ENCODE results near the gene ATG9B. TPM values are rescaled to one million over a fixed set of nuclear protein-coding genes. Genes with fewer than 3 reads are reported as not detected.

ATG9B gene
- total RNA-seq, 1 experiment from 2014 or later, result 13.7 TPM

- DNase-seq, result no peak
- Histone ChIP-seq H3K79me2 (ENCODE audit: low read depth) (no peaks in the 10 kb centered on the region), H3K9me2 (ENCODE audit: insufficient read depth) (no peaks in the 10 kb centered on the region), H3K4me1 (replicated peaks; ENCODE audit: insufficient read depth) (0 out of 2 replicates have a peak, but pooled peaks cover 4% of the 10 kb centered on the region), H4K20me1 (ENCODE audit: insufficient read depth) (no peaks in the 10 kb centered on the region), H3K4me3 (no peak overlapping the region), H2AFZ (no peak overlapping the region), H3K4me2 (no peak overlapping the region), H3K36me3 (ENCODE audit: low read depth) (no peaks in the 10 kb centered on the region), H3K27ac (no peak overlapping the region), H3K9me3 (ENCODE audit: insufficient read depth, low read depth) (no peaks in the 10 kb centered on the region), H3F3A (ENCODE audit: insufficient read depth, low read depth) (no peaks in the 10 kb centered on the region), H3K27me3 (ENCODE audit: insufficient read depth, low read depth) (peaks cover 67% of the 10 kb centered on the region)
- POLR2A ChIA-PET (ENCODE audit: unreplicated experiment), result no interaction called here
- no TSS peak for BruUV-seq (replicated peaks)
- intact Hi-C loops (cut with micrococcal nuclease; ENCODE audit: unreplicated experiment), result loop anchor here (10.0 kb wide), 1 partner anchor 113 kb away; the partner anchor contains the start of genes AGAP3, FASTK and TMUB1
- TF ChIP-seq EZH2 (IDR thresholded peaks at IDR 0.05; ENCODE audit: low read depth) (no peak), CTCF (conservative IDR thresholded peaks at IDR 0.05) (no peak)
- CTCF ChIA-PET, result no interaction called here
These were observed 52.2 kb downstream of the ATG9B start for GRCh38 chr7:150972023-150972468.

- intact Hi-C loops (cut with micrococcal nuclease; ENCODE audit: unreplicated experiment), result loop anchor here (10.0 kb wide), 1 partner anchor 113 kb away; the partner anchor contains the start of genes AGAP3, FASTK and TMUB1
- no TSS peak for BruUV-seq (replicated peaks)
- no peaks in the 10 kb centered on the region for H4K20me1 ChIP-seq (ENCODE audit: insufficient read depth)
- H3K79me2 ChIP-seq (ENCODE audit: low read depth), result no peaks in the 10 kb centered on the region
- H3K27me3 ChIP-seq (ENCODE audit: insufficient read depth, low read depth), result peaks cover 73% of the 10 kb centered on the region
- H3K27ac ChIP-seq, result no peak overlapping the region
- TF ChIP-seq CTCF (conservative IDR thresholded peaks at IDR 0.05) (no peak), EZH2 (IDR thresholded peaks at IDR 0.05; ENCODE audit: low read depth) (no peak)
- no peak for DNase-seq
- H3K9me2 ChIP-seq (ENCODE audit: insufficient read depth), result no peaks in the 10 kb centered on the region
- POLR2A ChIA-PET (ENCODE audit: unreplicated experiment), result no interaction called here
- H3K9me3 ChIP-seq (ENCODE audit: insufficient read depth, low read depth), result no peaks in the 10 kb centered on the region
- H3K36me3 ChIP-seq (ENCODE audit: low read depth), result no peaks in the 10 kb centered on the region
- no peak overlapping the region for H2AFZ ChIP-seq
- no peak overlapping the region for H3K4me3 ChIP-seq
- H3K4me2 ChIP-seq, result no peak overlapping the region
- no peaks in the 10 kb centered on the region for H3F3A ChIP-seq (ENCODE audit: insufficient read depth, low read depth)
- CTCF ChIA-PET, result interaction anchor here (0.6 kb wide), 1 partner anchor 848 kb away, joined by 3 read pairs; no protein-coding TSS in a partner anchor
- 0 out of 2 replicates have a peak, but pooled peaks cover 4% of the 10 kb centered on the region for H3K4me1 ChIP-seq (replicated peaks; ENCODE audit: insufficient read depth)
These were observed 52.9 kb downstream of the ATG9B start for GRCh38 chr7:150971242-150972022.

GRCh38 chr7:150970424-150970823, 53.9 kb downstream of the ATG9B start:
- peaks cover 81% of the 10 kb centered on the region for H3K27me3 ChIP-seq (ENCODE audit: insufficient read depth, low read depth)
- 0 out of 2 replicates have a peak, but pooled peaks cover 2% of the 10 kb centered on the region for H3K4me1 ChIP-seq (replicated peaks; ENCODE audit: insufficient read depth)
- intact Hi-C loops (cut with micrococcal nuclease; ENCODE audit: unreplicated experiment), result loop anchor here (10.0 kb wide), 1 partner anchor 114 kb away; the partner anchor contains the start of genes AGAP3, FASTK and TMUB1
- H3K79me2 ChIP-seq (ENCODE audit: low read depth), result no peaks in the 10 kb centered on the region
- POLR2A ChIA-PET (ENCODE audit: unreplicated experiment), result no interaction called here
- no peaks in the 10 kb centered on the region for H3K9me2 ChIP-seq (ENCODE audit: insufficient read depth)
- H2AFZ ChIP-seq, result no peak overlapping the region
- H3K9me3 ChIP-seq (ENCODE audit: insufficient read depth, low read depth), result no peaks in the 10 kb centered on the region
- no peak overlapping the region for H3K4me3 ChIP-seq
- no peaks in the 10 kb centered on the region for H3F3A ChIP-seq (ENCODE audit: insufficient read depth, low read depth)
- no TSS peak for BruUV-seq (replicated peaks)
- CTCF ChIA-PET, result no interaction called here
- H3K36me3 ChIP-seq (ENCODE audit: low read depth), result no peaks in the 10 kb centered on the region
- no peaks in the 10 kb centered on the region for H4K20me1 ChIP-seq (ENCODE audit: insufficient read depth)
- TF ChIP-seq EZH2 (IDR thresholded peaks at IDR 0.05; ENCODE audit: low read depth), result no peak
- no peak for TF ChIP-seq CTCF (conservative IDR thresholded peaks at IDR 0.05)
- no peak for DNase-seq
- H3K27ac ChIP-seq, result no peak overlapping the region
- H3K4me2 ChIP-seq, result no peak overlapping the region
